Keratinocyte (primary cell): ENCODE measurements around the gene TCEAL5. TPM values are rescaled to one million over a fixed set of nuclear protein-coding genes. Genes with fewer than 3 reads are reported as not detected.
"Not testable (repeated sequence)": the region's sequence is repeated elsewhere in the genome, so short reads cannot be mapped to it uniquely, and the experiment has no call there.

Source experiments
- DNase-seq: peaks from one replicate; pipeline ENCODE4 v3.0.0-alpha.2; 2011; ENCODE audit warnings: low read depth, missing footprints, low spot score
- FAIRE-seq: peaks from 2 replicates; lab custom pipeline; 2011; peaks lifted over from hg19 to GRCh38; lab: Jason Lieb, UNC
- H2AFZ ChIP-seq: 2 replicates; pipeline ENCODE4 v1.6.0; 2012; ENCODE audit warnings: low read length, control low read depth, inconsistent platforms; ENCODE audit not compliant: control insufficient read depth
- H3K27ac ChIP-seq: 2 replicates; pipeline ENCODE4 v1.5.1; 2011; ENCODE audit warnings: low read length; ENCODE audit not compliant: control insufficient read depth, insufficient read depth
- H3K27me3 ChIP-seq: 3 replicates; pipeline ENCODE4 v1.6.0; 2011; ENCODE audit warnings: low read length; ENCODE audit not compliant: control insufficient read depth, insufficient read depth; ENCODE audit errors: extremely low read depth
- H3K36me3 ChIP-seq, 2 experiments: 2 replicates in 1 of 2; 3 replicates in 1 of 2; pipeline ENCODE4 v1.5.1; 2011; ENCODE audit warnings: low read length in 2 of 2, mild to moderate bottlenecking in 1 of 2; ENCODE audit not compliant: control insufficient read depth in 2 of 2, insufficient read depth in 2 of 2; ENCODE audit errors: extremely low read depth in 1 of 2
- H3K4me1 ChIP-seq: 3 replicates; pipeline ENCODE4 v1.5.1; 2011; ENCODE audit warnings: low read length; ENCODE audit not compliant: control insufficient read depth, insufficient read depth; ENCODE audit errors: extremely low read depth
- H3K4me2 ChIP-seq: 3 replicates; pipeline ENCODE4 v1.6.0; 2011; ENCODE audit warnings: low read depth, low read length; ENCODE audit not compliant: control insufficient read depth, insufficient read depth; ENCODE audit errors: extremely low read depth
- H3K4me3 ChIP-seq, 3 experiments: fragments of 200-600 bp in 1 of 3; sonication (generic) in 1 of 3; 2 replicates in 2 of 3; 3 replicates in 1 of 3; pipeline ENCODE4 v1.5.1; 2011 to 2016; ENCODE audit warnings: low read length in 3 of 3, mild to moderate bottlenecking in 3 of 3, control low read depth in 2 of 3, inconsistent platforms in 1 of 3, low read depth in 1 of 3, mixed read lengths in 1 of 3, mixed run types in 1 of 3, moderate library complexity in 1 of 3; ENCODE audit not compliant: control insufficient read depth in 2 of 3, insufficient read depth in 2 of 3; ENCODE audit errors: extremely low read depth in 1 of 3
- H3K79me2 ChIP-seq: 2 replicates; pipeline ENCODE4 v1.6.0; 2012; ENCODE audit warnings: low read length; ENCODE audit not compliant: control insufficient read depth, insufficient read depth
- H3K9ac ChIP-seq: 3 replicates; pipeline ENCODE4 v1.6.0; 2011; ENCODE audit warnings: low read length; ENCODE audit not compliant: control insufficient read depth, insufficient read depth; ENCODE audit errors: extremely low read depth
- H3K9me1 ChIP-seq: 3 replicates; pipeline ENCODE4 v1.6.0; 2011; ENCODE audit warnings: low read length; ENCODE audit not compliant: control insufficient read depth, insufficient read depth; ENCODE audit errors: extremely low read depth
- H3K9me3 ChIP-seq: 2 replicates; pipeline ENCODE4 v1.5.1; 2012; ENCODE audit warnings: low read depth, low read length; ENCODE audit not compliant: control insufficient read depth
- H4K20me1 ChIP-seq: 3 replicates; pipeline ENCODE4 v1.6.0; 2011; ENCODE audit warnings: low read length; ENCODE audit not compliant: control insufficient read depth, insufficient read depth; ENCODE audit errors: extremely low read depth
- CTCF ChIP-seq, 3 experiments: IDR thresholded peaks in 1 of 3; conservative IDR thresholded peaks in 1 of 3; optimal IDR thresholded peaks in 1 of 3; 2 replicates in 2 of 3; 3 replicates in 1 of 3; pipeline versions ENCODE3 to v1.5.1; 2011; ENCODE audit warnings: low read length in 3 of 3, mild to moderate bottlenecking in 3 of 3, moderate library complexity in 2 of 3, control low read depth in 1 of 3, inconsistent platforms in 1 of 3; ENCODE audit not compliant: insufficient read depth in 2 of 3; ENCODE audit errors: extremely low read depth in 1 of 3
- EZH2 ChIP-seq: IDR thresholded peaks from one replicate; pipeline ENCODE4 v1.6.1; 2012; ENCODE audit warnings: inconsistent platforms, mild to moderate bottlenecking, low read length, moderate library complexity
- dilution Hi-C: fragments of 300-500 bp; cut with MboI; formaldehyde crosslinking; loops from one replicate; pipeline ENCODE4 v1.7.0; 2020; ENCODE audit warnings: low sequenced_read_pairs; ENCODE audit not compliant: extremely low pct_ligation_motif_present
- polyA plus RNA-seq, 5 experiments: library from polyadenylated mRNA; depleted of rRNA in 3 of 5; stranded (reverse) in 3 of 5; stranded (forward) in 1 of 5; unstranded in 1 of 5; fragments of >200 nt; gene quantifications; 1 replicate in 1 of 5; 2 replicates in 3 of 5; 3 replicates in 1 of 5; pipeline versions ENCODE4 v1.2.1 to v1.2.3, GENCODE V29; 2011 to 2012; ENCODE audit warnings: missing spikeins in 2 of 5, low read depth in 1 of 5, low replicate concordance in 1 of 5

TCEAL5 gene
- polyA plus RNA-seq, 1 donor (not counting 4 experiments of a cell fraction or from before 2014, with no cell fraction given): not detected

GRCh38 chrX:103233263-103233662 is 43.3 kb downstream of the TCEAL5 start:
- Histone ChIP-seq H3K79me2 (no peaks in the 10 kb centered on the region), H3K4me3 (no peak overlapping the region), H3K36me3 (no peaks in the 10 kb centered on the region), H2AFZ (no peak overlapping the region), H4K20me1 (no peaks in the 10 kb centered on the region), H3K9me1 (no peaks in the 10 kb centered on the region), H3K4me2 (no peak overlapping the region), H3K27ac (no peak overlapping the region), H3K27me3 (no peaks in the 10 kb centered on the region), H3K9ac (no peak overlapping the region), H3K4me1 (no peaks in the 10 kb centered on the region), H3K9me3 (no peaks in the 10 kb centered on the region)
- no peak for DNase-seq
- no peak for FAIRE-seq
- TF ChIP-seq EZH2 (no peak), CTCF (optimal IDR thresholded peaks at IDR 0.05 in 1 of 3, IDR thresholded peaks at IDR 0.05 in 1 of 3, conservative IDR thresholded peaks at IDR 0.05 in 1 of 3; ENCODE audit: extremely low read depth in 1 of 3, insufficient read depth in 2 of 3, low read length in 3 of 3) (no peak)
- dilution Hi-C loops: no loop called here

- H3K4me2 ChIP-seq, H3K9me3 ChIP-seq, H3K4me3 ChIP-seq, dilution Hi-C loops, H3K4me1 ChIP-seq, FAIRE-seq, DNase-seq, H3K36me3 ChIP-seq, H3K9me1 ChIP-seq, H4K20me1 ChIP-seq, H3K9ac ChIP-seq, H3K79me2 ChIP-seq, H3K27me3 ChIP-seq, H3K27ac ChIP-seq, H2AFZ ChIP-seq: not testable (repeated sequence)
Observed at GRCh38 chrX:103225918-103226317, 50.6 kb downstream of the TCEAL5 start.

Other genes with a start within 250 kb of the TCEAL5 start
- gene BEX1, start 212.6 kb downstream of the TCEAL5 start, polyA plus RNA-seq: 2.5 to 24.6 TPM (median 6.4 TPM) in 3 replicates
- 0.29 to 0.82 TPM (median 0.37 TPM) in 3 replicates for gene NXF3, start 183.6 kb downstream of the TCEAL5 start, polyA plus RNA-seq
- gene BEX4, start 61.6 kb downstream of the TCEAL5 start, polyA plus RNA-seq: 11.8 to 20.0 TPM (median 14.3 TPM) in 3 replicates
- 45.6 to 84.7 TPM (median 53.6 TPM) in 3 replicates for gene TCEAL8, start 21.6 kb downstream of the TCEAL5 start, polyA plus RNA-seq
- gene BEX2, start 34.2 kb upstream of the TCEAL5 start, polyA plus RNA-seq: 4.5 to 6.5 TPM (median 5.9 TPM) in 3 replicates
- gene TCEAL7, start 53.5 kb upstream of the TCEAL5 start, polyA plus RNA-seq: 0.08 to 0.25 TPM (median 0.10 TPM) in 3 replicates
- gene TCEAL9, start 79.8 kb upstream of the TCEAL5 start, polyA plus RNA-seq: 45.9 to 104 TPM (median 57.8 TPM) in 3 replicates
- gene BEX3, start 99.8 kb upstream of the TCEAL5 start, polyA plus RNA-seq: 125 to 264 TPM (median 205 TPM) in 3 replicates
- gene RAB40A, start 242.7 kb upstream of the TCEAL5 start, polyA plus RNA-seq: 0.02 to 0.63 TPM (median 0.33 TPM) in 3 replicates